IMR-90 (cell line): ENCODE data around the gene PCNX2. TPM values are rescaled to one million over a fixed set of nuclear protein-coding genes. Genes with fewer than 3 reads are reported as not detected.

Experiments used
- ATAC-seq: fragments of 200-7000 bp; cut with Tn5 transposase; 2 replicates; pipeline ENCODE4 v1.9.1; 2020; ENCODE audit warnings: low read depth, mild to moderate bottlenecking, moderate library complexity
- BruUV-seq: library from RNA; stranded (reverse); fragments of 400-500 nt; replicated peaks from 2 replicates; lab custom pipeline; 2021; lab: Mats Ljungman, UMichigan
- CTCF ChIA-PET: fragments of 300-600 bp; formaldehyde crosslinking; extraction: SDS; loops from one replicate; lab custom pipeline; 2021; ENCODE audit warnings: antibody characterized with exemption; lab: Yijun Ruan, JAX
- POLR2A ChIA-PET: fragments of 300-600 bp; sonication (Branson Sonifier 250); formaldehyde crosslinking; loops from one replicate; lab custom pipeline; 2022; ENCODE audit warnings: antibody characterized with exemption; ENCODE audit not compliant: unreplicated experiment; lab: Charles Lee
- DNase-seq: peaks from one replicate; pipeline ENCODE4 v3.0.0; 2013
- H2AFZ ChIP-seq: replicated peaks from 2 replicates; pipeline ENCODE3; 2013; ENCODE audit warnings: low read length, mild to moderate bottlenecking; ENCODE audit not compliant: poor library complexity
- H2AK5ac ChIP-seq: 2 replicates; pipeline ENCODE4 v1.6.1; 2013; ENCODE audit warnings: low read depth, low read length, inconsistent platforms
- H2AK9ac ChIP-seq: replicated peaks from 2 replicates; pipeline ENCODE3; 2013; ENCODE audit warnings: mild to moderate bottlenecking, low read depth, low read length, moderate library complexity; ENCODE audit not compliant: poor library complexity
- H2BK120ac ChIP-seq: 2 replicates; pipeline ENCODE4 v1.6.1; 2013; ENCODE audit warnings: low read depth, low read length, inconsistent platforms
- H2BK15ac ChIP-seq: 3 replicates; pipeline ENCODE4 v1.6.1; 2013; ENCODE audit warnings: low read depth, low read length, inconsistent platforms
- H2BK20ac ChIP-seq: 2 replicates; pipeline ENCODE4 v1.6.1; 2013; ENCODE audit warnings: low read depth, mild to moderate bottlenecking, inconsistent platforms, low read length, moderate library complexity
- H2BK5ac ChIP-seq: 2 replicates; pipeline ENCODE4 v1.6.1; 2013; ENCODE audit warnings: mild to moderate bottlenecking, low read depth, low read length, inconsistent platforms; ENCODE audit not compliant: poor library complexity, severe bottlenecking
- H3K14ac ChIP-seq: replicated peaks from 2 replicates; pipeline ENCODE4 v1.6.1; 2013; ENCODE audit warnings: low read depth, low read length, inconsistent platforms
- H3K18ac ChIP-seq: 2 replicates; pipeline ENCODE4 v1.6.1; 2013; ENCODE audit warnings: low read depth, low read length, control low read depth
- H3K23ac ChIP-seq: 2 replicates; pipeline ENCODE4 v1.6.1; 2013; ENCODE audit warnings: low read depth, low read length, inconsistent platforms
- H3K27ac ChIP-seq: 2 replicates; pipeline ENCODE4 v1.5.1; 2013; ENCODE audit warnings: mild to moderate bottlenecking, control low read depth, low read length; ENCODE audit not compliant: insufficient read depth
- H3K27me3 ChIP-seq: 2 replicates; pipeline ENCODE4 v1.6.1; 2013; ENCODE audit warnings: low read length; ENCODE audit not compliant: control insufficient read depth, insufficient read depth
- H3K36me3 ChIP-seq: 2 replicates; pipeline ENCODE4 v1.6.1; 2013; ENCODE audit warnings: low read length, mixed read lengths; ENCODE audit not compliant: control insufficient read depth, insufficient read depth
- H3K4ac ChIP-seq: 2 replicates; pipeline ENCODE4 v1.6.1; 2013; ENCODE audit warnings: low read depth, low read length, inconsistent platforms
- H3K4me1 ChIP-seq: 2 replicates; pipeline ENCODE4 v1.6.1; 2013; ENCODE audit warnings: low read length, mixed read lengths; ENCODE audit not compliant: control insufficient read depth, insufficient read depth
- H3K4me2 ChIP-seq: 2 replicates; pipeline ENCODE4 v1.6.1; 2013; ENCODE audit warnings: low read depth, mild to moderate bottlenecking, control low read depth, low read length, moderate library complexity
- H3K4me3 ChIP-seq: 2 replicates; pipeline ENCODE4 v1.5.1; 2013; ENCODE audit warnings: low read depth, mild to moderate bottlenecking, control low read depth, low read length, moderate library complexity; ENCODE audit not compliant: insufficient read depth
- H3K56ac ChIP-seq: 2 replicates; pipeline ENCODE4 v1.6.1; 2013; ENCODE audit warnings: low read length, inconsistent platforms; ENCODE audit not compliant: insufficient read depth; ENCODE audit errors: extremely low read depth
- H3K79me1 ChIP-seq, 2 experiments: 2 replicates each; pipeline ENCODE4 v1.6.1; 2013; ENCODE audit warnings: low read length in 2 of 2, inconsistent platforms in 1 of 2, low read depth in 1 of 2
- H3K9ac ChIP-seq: 2 replicates; pipeline ENCODE4 v1.6.1; 2013; ENCODE audit warnings: low read depth, low read length, control low read depth
- H3K9me1 ChIP-seq: 2 replicates; pipeline ENCODE4 v1.6.1; 2013; ENCODE audit warnings: low read length, inconsistent platforms; ENCODE audit not compliant: insufficient read depth
- H3K9me3 ChIP-seq: 2 replicates; pipeline ENCODE4 v1.6.1; 2013; ENCODE audit warnings: low read length; ENCODE audit not compliant: control insufficient read depth, insufficient read depth
- H4K20me1 ChIP-seq: 2 replicates; pipeline ENCODE4 v1.6.1; 2013; ENCODE audit warnings: low read length, inconsistent platforms; ENCODE audit not compliant: insufficient read depth
- H4K5ac ChIP-seq: 2 replicates; pipeline ENCODE4 v1.6.1; 2013; ENCODE audit warnings: mild to moderate bottlenecking, low read depth, low read length, control low read depth
- H4K8ac ChIP-seq, 2 experiments: 2 replicates each; pipeline ENCODE4 v1.6.1; 2013; ENCODE audit warnings: low read depth in 2 of 2, low read length in 2 of 2, control low read depth in 1 of 2, inconsistent platforms in 1 of 2
- H4K91ac ChIP-seq: 2 replicates; pipeline ENCODE4 v1.6.1; 2013; ENCODE audit warnings: low read depth, low read length, inconsistent platforms; ENCODE audit not compliant: insufficient read depth
- BHLHE40 ChIP-seq: fragments of 150-350 bp; IDR thresholded peaks from 2 replicates; pipeline ENCODE4 v1.6.1; 2016; ENCODE audit warnings: mild to moderate bottlenecking, low read depth, low read length
- FOS ChIP-seq: fragments of 150-350 bp; IDR thresholded peaks from 2 replicates; pipeline ENCODE4 v1.6.1; 2016; ENCODE audit warnings: low read depth, low read length
- MAFK ChIP-seq: IDR thresholded peaks from 2 replicates; pipeline ENCODE4 v1.6.1; 2012; ENCODE audit warnings: low read depth, low read length, improper control_type of control experiment
- MAZ ChIP-seq: IDR thresholded peaks from 2 replicates; pipeline ENCODE4 v1.6.1; 2012; ENCODE audit warnings: low read depth, mild to moderate bottlenecking, low read length, improper control_type of control experiment, moderate library complexity, borderline replicate concordance
- MXI1 ChIP-seq: IDR thresholded peaks from 2 replicates; pipeline ENCODE4 v1.6.1; 2012; ENCODE audit warnings: low read depth, mild to moderate bottlenecking, low read length, moderate library complexity, borderline replicate concordance
- NFE2L2 ChIP-seq: fragments of 150-350 bp; IDR thresholded peaks from 2 replicates; pipeline ENCODE4 v1.6.1; 2016; ENCODE audit warnings: low read depth, mild to moderate bottlenecking, low read length
- RAD21 ChIP-seq: IDR thresholded peaks from 2 replicates; pipeline ENCODE4 v1.6.1; 2012; ENCODE audit warnings: low read length, improper control_type of control experiment
- RFX5 ChIP-seq: IDR thresholded peaks from 2 replicates; pipeline ENCODE4 v1.8.0; 2012; ENCODE audit warnings: low read depth, mild to moderate bottlenecking, low read length, moderate library complexity
- SMC3 ChIP-seq: fragments of 150-350 bp; IDR thresholded peaks from 2 replicates; pipeline ENCODE4 v1.6.1; 2016; ENCODE audit warnings: low read depth, mild to moderate bottlenecking, antibody characterized with exemption, low read length, moderate library complexity
- WGBS, 2 experiments: methylation state at CpG; one replicate each; pipeline versions ENCODE4 v1.1.5 to v1.1.7; 2013; ENCODE audit warnings: missing lambda C conversion rate in 2 of 2; ENCODE audit not compliant: insufficient read length in 1 of 2; ENCODE audit errors: extremely low coverage in 2 of 2; 5-methylcytosine and 5-hydroxymethylcytosine counted together
- dilution Hi-C: fragments of 300-500 bp; cut with HindIII; formaldehyde crosslinking; loops from one replicate; pipeline ENCODE4 v1.14.3; 2018; ENCODE audit warnings: low sequenced_read_pairs; ENCODE audit not compliant: unreplicated experiment
- in situ Hi-C: fragments of 300-500 bp; cut with MboI; formaldehyde crosslinking; loops from 3 replicates; pipeline ENCODE4 v1.14.3; 2019; ENCODE audit warnings: low sequenced_read_pairs, inconsistent platforms, mixed read lengths
- intact Hi-C: fragments of 100-400 bp; cut with micrococcal nuclease; formaldehyde crosslinking; loops from 2 replicates; pipeline ENCODE4 v1.10.0; 2022
- polyA plus RNA-seq, 3 experiments: library from polyadenylated mRNA; depleted of rRNA; stranded (reverse); fragments of >200 nt; gene quantifications; 2 replicates each; pipeline ENCODE4 v1.2.3, GENCODE V29; 2012; ENCODE audit warnings: low replicate concordance in 1 of 3
- total RNA-seq: library from RNA; depleted of rRNA; stranded (reverse); fragments of >200 nt; gene quantifications from 2 replicates; pipeline ENCODE4 v1.2.3, GENCODE V29; 2012
- TF ChIP-seq, protein P1 (sequence below): fragments of 150-350 bp; IDR thresholded peaks from 2 replicates; pipeline ENCODE4 v1.6.1; 2016; ENCODE audit warnings: low read depth, mild to moderate bottlenecking, low read length, moderate library complexity, borderline replicate concordance

PCNX2 gene
- total and polyA plus RNA-seq, 2 of the 4 experiments (the other 2 are of a cell fraction), result 15.9 to 22.6 TPM

DNA sequence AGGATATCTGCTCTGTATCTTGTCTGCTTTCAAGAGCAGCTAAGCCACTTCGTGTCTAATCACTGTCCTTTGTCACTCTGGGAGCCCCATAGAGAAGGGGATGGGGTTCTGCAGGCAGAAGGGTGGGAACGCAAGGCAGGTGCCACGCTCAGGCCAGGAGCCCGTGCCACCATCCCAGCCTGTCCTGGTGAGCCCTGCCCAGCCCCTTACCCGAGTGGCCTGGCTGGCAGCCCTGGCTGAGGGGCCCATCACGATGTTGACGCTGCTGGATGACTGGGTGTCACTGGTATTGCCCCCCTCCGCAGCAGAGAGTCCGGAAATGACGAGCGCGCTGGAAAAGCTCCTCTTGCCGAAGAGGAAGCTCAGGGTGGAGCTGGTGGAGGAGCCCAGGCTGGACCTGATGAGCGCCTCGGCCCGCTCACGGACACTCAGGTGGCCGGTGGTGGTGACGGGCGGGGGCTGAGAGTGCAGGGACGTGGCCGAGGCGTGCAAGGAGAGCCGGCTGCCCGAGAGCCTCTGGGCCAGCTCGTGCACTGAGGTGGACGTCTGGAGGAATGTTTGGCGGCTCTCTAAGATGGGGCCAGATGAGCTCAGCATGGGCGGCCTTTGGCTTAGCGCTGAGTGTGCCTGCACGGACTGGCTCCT lies 309.5 kb downstream of the PCNX2 start:
- Histone ChIP-seq H3K4me3 (no peak overlapping the region), H2AFZ (peak overlapping the region; percentile 17), H3K9ac (no peak overlapping the region), H3K79me1 (no peaks in the 10 kb centered on the region), H2BK120ac (no peak overlapping the region), H2BK15ac (no peak overlapping the region), H2BK20ac (no peak overlapping the region), H2AK5ac (no peak overlapping the region), H3K9me3 (no peaks in the 10 kb centered on the region), H3K4me1 (peaks cover 9% of the 10 kb centered on the region), H2BK5ac (no peak overlapping the region), H3K4me2 (no peak overlapping the region), H3K23ac (no peak overlapping the region), H3K27me3 (no peaks in the 10 kb centered on the region), H4K8ac (no peak overlapping the region), H3K9me1 (peaks cover 9% of the 10 kb centered on the region), H4K91ac (no peak overlapping the region), H2AK9ac (peak overlapping the region; percentile 21), H3K4ac (no peak overlapping the region), H3K36me3 (peaks cover 19% of the 10 kb centered on the region; the same call in 1 of the 2 replicates), H3K14ac (no peak overlapping the region), H4K20me1 (no peaks in the 10 kb centered on the region), H4K5ac (no peak overlapping the region), H3K56ac (no peak overlapping the region), H3K18ac (no peak overlapping the region), H3K27ac (no peak overlapping the region)
- ATAC-seq, result no peak
- WGBS, 2 experiments, result 94% methylated on average over 17 of the region's 31 CpGs; no CpG with 5 or more reads in 1 of the 2 experiments
- POLR2A ChIA-PET, result no interaction called here
- no peak for TF ChIP-seq BHLHE40
- TF ChIP-seq FOS, result no peak
- no peak for TF ChIP-seq RFX5
- no peak for TF ChIP-seq MAZ
- TF ChIP-seq, protein P1, sequence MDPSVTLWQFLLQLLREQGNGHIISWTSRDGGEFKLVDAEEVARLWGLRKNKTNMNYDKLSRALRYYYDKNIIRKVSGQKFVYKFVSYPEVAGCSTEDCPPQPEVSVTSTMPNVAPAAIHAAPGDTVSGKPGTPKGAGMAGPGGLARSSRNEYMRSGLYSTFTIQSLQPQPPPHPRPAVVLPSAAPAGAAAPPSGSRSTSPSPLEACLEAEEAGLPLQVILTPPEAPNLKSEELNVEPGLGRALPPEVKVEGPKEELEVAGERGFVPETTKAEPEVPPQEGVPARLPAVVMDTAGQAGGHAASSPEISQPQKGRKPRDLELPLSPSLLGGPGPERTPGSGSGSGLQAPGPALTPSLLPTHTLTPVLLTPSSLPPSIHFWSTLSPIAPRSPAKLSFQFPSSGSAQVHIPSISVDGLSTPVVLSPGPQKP, result no peak
- no peak for TF ChIP-seq NFE2L2
- no peak for TF ChIP-seq RAD21
- no peak for TF ChIP-seq SMC3
- TF ChIP-seq MAFK, result no peak
- no peak for TF ChIP-seq MXI1
- no TSS peak for BruUV-seq
- intact Hi-C loops, result no loop called here
- CTCF ChIA-PET, result no interaction called here
- dilution Hi-C loops, result no loop called here
- no peak for DNase-seq
- in situ Hi-C loops, result no loop called here
